OCI-LY3 (cell line): ENCODE data around the gene BTF3.
"Not testable (repeated sequence)": the region's sequence is repeated elsewhere in the genome, so short reads cannot be mapped to it uniquely, and the experiment has no call there.

Experiments
- CTCF ChIP-seq: fragments of 200-600, 300-600 bp; sonication (generic); IDR thresholded peaks from 2 replicates; pipeline ENCODE4 v1.5.1; 2014; ENCODE audit warnings: antibody characterized with exemption, low read length, low read depth
- EZH2phosphoT487 ChIP-seq: fragments of 200-600 bp; shearing (Covaris generic); IDR thresholded peaks from 2 replicates; pipeline ENCODE4 v1.6.1; 2018; ENCODE audit warnings: antibody characterized with exemption, mixed run types, low read depth

DNA sequence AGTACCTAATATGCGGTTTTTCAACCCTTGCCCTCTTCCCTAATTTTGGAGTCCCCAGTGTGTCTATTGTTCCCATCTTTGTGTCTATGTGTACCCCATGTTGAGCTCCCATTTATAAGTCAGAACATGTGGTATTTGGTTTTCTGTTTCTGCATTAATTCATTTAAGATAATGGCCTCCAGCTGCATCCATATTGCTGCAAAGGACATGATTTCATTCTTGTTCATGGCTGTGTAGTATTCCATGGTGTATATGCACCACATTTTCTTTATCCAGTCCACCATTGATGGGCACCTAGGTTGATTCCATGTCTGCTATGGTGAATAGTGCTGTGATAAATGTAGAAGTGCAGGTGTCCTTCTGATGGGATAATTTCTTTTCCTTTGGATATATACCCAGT, 41.8 kb upstream of the BTF3 start:
- not testable (repeated sequence) for TF ChIP-seq CTCF, EZH2phosphoT487
